H54 (cell line): ENCODE data around the gene ULK2.

ENCODE experiments used
- DNase-seq: peaks from one replicate; pipeline ENCODE4 v3.0.0; 2011; ENCODE audit warnings: low spot score, mixed read lengths; ENCODE audit not compliant: insufficient read length
- FAIRE-seq: peaks from 3 replicates; lab custom pipeline; 2011; peaks lifted over from hg19 to GRCh38; lab: Jason Lieb, UNC
- POLR2A ChIP-seq: IDR thresholded peaks from 2 replicates; pipeline ENCODE4 v1.6.1; 2011; ENCODE audit warnings: low read depth, mild to moderate bottlenecking, low read length

Gene ULK2

GRCh38 chr17:19727501-19728078, 140.1 kb downstream of the ULK2 start:
- no peak for DNase-seq
- FAIRE-seq: no peak
- TF ChIP-seq POLR2A: no peak

- FAIRE-seq (no peak), DNase-seq (no peak)
- no peak for TF ChIP-seq POLR2A
Observed at GRCh38 chr17:19726631-19727376, 140.9 kb downstream of the ULK2 start.

DNA sequence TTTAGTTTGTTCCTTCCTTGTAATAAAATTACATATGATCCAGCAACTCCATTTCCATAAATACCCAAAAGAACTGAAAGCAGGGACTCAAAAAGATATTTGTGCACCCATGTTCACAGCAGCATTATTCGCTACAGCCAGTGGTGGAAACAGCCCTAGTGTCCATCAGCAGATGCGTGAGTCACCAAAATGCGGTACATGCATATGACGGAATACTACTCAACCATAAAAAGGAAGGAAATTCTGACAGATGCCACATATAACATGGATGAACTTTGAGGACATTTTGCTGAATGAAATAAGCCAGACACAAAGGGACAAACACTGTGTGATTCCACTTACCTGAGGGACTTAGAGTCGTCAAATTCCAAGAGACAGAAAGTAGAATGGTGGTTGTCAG, 142.2 kb downstream of the ULK2 start:
- FAIRE-seq (no peak), DNase-seq (no peak)
- TF ChIP-seq POLR2A: no peak

DNA sequence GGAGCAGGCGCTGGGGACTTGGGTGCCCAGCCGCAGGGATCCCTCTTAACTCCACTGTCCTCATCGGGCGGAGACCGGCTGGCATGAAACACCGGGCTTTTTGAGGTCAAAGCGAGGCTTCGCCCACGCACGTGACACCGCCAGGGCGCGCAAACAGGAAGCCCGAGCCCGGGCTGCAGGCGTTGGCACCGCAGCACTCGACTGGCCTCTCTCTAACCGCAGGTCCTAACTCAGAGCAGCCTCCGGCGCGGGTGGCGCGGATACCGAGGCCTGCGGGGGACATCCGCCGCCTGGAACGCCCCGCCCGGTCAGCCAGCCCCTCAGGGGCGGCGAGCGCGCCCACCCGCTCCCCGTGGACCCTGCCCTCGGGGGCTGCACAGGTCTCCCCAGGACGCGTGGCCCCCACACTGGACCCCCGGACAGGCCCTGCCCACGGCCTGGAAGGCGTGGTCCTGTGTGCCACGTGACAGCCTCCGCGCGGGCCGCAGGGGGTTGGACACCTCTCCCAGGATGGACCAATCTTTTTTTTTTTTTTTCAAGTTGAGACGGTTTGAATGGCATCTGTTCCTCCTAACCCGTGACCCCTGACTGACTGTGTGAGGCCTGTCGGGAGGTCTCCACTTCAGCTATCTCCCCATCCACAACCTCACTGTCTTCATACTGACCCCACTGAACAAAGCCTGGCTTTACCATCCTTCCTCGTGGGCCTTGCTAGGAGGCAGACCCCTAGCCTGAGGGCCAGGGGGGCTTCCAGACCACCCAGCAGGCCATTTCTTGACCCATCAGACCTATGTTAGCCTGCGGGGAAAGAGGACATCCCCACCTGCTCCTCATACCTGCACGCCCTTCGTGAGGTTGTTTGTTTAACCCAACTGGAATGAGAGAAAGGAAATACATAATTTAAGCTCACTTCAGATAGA, 143.0 kb downstream of the ULK2 start:
- no peak for DNase-seq
- TF ChIP-seq POLR2A: no peak
- no peak for FAIRE-seq

DNA sequence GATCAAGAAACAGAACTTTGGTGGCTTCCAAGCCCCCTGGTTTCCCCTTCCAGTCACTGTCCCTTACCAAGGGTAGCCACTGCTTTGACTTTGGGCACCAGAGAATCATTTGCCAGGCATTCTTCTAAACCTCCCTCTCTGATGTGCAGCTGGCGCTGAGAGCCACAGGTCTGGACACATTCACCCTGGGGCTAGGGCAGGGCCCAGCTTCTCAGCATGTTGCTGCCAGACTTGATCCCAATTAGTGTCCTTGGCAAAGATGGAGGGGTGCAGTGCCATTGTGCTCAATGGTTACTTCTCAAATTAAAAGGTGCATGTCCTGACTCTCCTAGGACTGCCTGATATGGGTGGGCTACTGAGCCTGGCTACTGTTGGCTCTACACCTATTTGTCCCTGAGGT, 143.8 kb downstream of the ULK2 start:
- no peak for FAIRE-seq
- no peak for DNase-seq
- no peak for TF ChIP-seq POLR2A
